GM21360 (cell line): Measurements from ENCODE around the gene ACAD8.
"Not testable (repeated sequence)": the region's sequence is repeated elsewhere in the genome, so short reads cannot be mapped to it uniquely, and the experiment has no call there.

ENCODE experiments used
- ATAC-seq: cut with Tn5 transposase; IDR thresholded peaks from one replicate; pipeline ENCODE4 v1.9.1; 2021; ENCODE audit warnings: mild to moderate bottlenecking, moderate library complexity; ENCODE audit not compliant: unreplicated experiment

The ACAD8 gene

DNA sequence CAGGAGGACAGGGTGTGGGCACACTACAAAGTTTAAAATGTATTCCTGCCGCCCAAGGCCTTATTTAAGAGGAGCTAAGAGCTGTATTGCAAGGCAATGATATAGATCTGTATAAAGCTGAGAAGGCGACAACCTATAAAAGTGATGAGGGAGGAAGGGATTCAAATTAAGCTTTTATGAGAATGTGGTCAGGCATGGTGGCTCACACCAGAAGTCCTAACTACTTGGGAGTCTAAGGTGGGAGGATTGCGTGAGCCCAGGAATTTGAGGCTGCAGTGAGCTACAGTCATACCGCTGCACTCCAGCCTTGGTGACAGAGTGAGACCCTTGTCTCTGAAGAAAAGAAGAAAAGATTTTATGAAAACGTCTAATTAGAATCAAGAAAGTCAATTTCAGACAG lies 13.1 kb downstream of the ACAD8 start:
- ATAC-seq: no peak

GRCh38 chr11:134266841-134267251 lies 13.5 kb downstream of the ACAD8 start:
- ATAC-seq: no peak

GRCh38 chr11:134267461-134267860 lies 14.1 kb downstream of the ACAD8 start:
- no peak for ATAC-seq

DNA sequence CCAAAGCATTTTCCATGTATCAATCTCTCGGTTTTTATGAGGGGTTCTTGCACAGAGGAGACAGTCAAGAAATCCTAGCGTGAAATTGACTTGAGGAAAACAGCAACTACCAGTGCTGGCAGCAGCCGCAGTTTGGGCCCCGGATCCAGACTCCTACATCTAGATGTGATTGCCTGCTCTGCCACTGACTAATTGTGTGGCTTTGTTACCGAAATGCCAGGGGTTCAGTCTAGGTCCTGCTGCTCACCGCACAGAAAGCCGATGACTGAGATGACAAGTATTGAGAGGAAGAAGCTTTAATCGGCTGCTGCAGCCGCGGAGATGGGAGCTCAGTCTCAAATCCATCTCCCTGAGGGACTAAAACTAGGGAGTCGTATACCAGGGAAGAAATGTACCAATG lies 14.6 kb downstream of the ACAD8 start:
- ATAC-seq: no peak

DNA sequence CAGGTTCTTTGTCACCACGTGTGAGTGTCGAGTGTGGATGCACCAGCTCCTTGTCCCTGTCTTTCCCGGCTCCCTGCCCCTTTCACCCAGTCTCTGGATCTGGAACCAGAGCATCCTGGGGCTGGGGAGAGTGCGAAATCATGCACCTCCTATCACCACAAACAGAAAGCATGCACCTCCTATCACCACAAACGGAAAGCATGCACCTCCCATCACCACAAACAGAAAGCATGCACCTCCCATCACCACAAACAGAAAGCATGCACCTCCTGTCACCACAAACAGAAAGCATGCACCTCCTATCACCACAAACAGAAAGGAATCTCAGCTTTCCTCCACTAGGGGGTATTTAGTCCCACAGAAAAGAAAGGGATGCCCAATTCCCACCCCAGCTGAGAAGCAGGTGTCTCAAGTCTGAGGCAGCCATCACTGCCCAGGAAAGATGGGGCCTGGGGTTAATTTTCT lies 16.9 kb downstream of the ACAD8 start:
- ATAC-seq: no peak

DNA sequence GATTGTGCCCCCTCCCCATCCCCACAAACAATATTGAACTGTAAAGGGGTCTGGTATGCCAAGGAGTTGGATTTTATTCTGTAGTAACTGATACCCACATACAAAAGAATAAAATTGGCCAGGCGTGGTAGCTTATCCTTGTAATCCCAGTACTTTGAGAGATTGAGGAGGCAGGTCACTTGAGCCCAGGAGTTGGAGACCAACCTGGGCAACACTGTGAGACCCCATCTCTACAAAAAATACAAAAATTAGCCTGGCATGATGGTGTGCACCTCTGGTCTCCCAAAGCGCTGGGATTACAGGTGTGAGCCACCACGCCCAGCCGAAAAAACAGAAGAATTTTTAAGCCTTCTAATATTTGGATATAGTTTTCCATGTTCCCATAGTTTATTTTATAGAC lies 18.6 kb downstream of the ACAD8 start:
- ATAC-seq: no peak

DNA sequence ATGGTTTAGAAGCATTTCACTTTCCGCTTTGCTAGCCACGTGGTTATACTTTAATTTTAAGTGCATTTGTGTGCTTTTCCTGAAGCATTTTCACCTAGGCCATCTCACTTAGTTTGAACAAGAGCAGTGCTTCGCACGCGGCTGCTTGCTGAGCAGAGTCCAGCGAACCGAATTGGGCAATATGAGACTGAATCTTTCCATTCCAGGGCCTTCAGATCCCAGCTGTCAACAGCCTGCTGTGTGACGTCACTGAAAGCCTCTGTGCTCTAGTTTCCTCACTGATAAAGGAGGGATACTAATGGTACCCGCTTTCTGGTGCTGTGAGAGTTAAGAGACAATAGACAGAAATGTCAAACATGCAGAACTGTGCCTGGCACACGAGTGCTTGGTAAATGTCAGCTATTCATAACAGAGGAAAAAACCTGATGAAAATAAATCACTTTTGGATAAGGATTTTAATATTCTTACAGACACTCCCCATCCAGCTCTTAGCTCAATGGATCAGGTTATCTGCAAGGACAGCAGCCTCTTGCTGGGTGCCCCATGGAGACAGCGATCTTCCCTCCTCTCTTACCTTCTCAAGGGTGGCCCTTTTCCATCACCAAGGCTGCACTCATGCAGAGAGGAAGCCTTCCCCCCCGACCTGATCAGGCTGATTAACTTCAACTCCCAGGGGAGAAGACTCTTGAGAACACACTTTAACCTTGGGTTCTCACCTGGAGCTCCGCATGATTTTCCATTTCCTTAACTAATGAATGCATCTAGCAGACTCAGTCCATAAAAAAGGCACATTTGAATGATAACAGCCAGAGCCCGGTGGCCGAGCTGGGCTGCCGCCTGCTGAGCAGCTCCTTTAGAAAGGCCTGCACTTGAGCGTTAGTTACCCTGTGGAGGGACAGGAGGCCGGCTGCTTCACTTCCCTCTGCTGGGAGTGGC lies 19.3 kb downstream of the ACAD8 start:
- ATAC-seq: no peak

GRCh38 chr11:134273317-134273712 lies 19.9 kb downstream of the ACAD8 start:
- no peak for ATAC-seq

GRCh38 chr11:134275188-134275533 lies 21.8 kb downstream of the ACAD8 start:
- ATAC-seq: no peak

DNA sequence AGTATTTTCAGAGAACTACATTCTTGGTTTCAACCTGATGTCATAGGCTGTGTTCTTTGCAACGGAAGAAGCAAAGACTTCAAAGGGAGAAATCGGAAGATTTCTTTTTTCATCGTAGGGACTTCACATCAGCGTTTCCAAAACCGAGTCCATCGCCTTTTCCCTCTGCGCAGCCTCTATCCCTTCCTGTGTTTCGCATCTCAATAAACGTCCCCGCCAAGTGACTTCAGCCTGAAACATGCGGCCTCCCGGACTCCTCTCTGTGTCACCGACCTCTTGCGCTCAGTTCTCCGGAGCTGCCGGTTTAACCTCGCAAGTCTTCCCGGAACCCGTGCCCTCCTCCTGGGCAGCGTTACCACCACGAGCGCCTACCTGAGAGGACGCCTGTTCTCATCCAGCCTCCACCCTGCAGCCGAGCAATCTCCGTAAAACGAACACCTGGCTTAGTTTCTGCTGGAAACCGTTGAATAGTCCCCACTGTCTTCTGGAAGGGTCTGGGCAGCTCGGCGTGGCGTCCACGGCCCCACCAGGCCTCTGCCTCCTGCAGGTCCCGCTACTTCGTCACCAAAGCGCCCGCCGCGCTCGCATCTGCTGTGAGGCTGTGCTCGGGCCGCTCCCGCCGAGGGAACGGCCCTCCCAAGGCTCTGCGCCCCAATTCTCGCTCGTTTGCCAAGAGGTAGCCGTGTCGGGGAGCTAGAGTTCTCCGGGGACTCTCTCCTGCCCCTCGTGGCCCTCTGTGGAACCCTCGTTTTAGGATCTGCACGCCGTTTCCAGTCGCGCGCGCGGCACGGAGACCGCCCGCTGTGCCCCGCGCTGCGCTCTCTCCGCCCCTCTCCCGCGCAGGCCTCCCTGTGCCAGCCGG lies 22.4 kb downstream of the ACAD8 start, which contains the start of gene GLB1L3:
GLB1L3 (plus strand) TSS at position 846 of the 862 bp plus-strand sequence. CDS start 362 bp downstream, outside the sequence.
- peak; percentile 74 for ATAC-seq

DNA sequence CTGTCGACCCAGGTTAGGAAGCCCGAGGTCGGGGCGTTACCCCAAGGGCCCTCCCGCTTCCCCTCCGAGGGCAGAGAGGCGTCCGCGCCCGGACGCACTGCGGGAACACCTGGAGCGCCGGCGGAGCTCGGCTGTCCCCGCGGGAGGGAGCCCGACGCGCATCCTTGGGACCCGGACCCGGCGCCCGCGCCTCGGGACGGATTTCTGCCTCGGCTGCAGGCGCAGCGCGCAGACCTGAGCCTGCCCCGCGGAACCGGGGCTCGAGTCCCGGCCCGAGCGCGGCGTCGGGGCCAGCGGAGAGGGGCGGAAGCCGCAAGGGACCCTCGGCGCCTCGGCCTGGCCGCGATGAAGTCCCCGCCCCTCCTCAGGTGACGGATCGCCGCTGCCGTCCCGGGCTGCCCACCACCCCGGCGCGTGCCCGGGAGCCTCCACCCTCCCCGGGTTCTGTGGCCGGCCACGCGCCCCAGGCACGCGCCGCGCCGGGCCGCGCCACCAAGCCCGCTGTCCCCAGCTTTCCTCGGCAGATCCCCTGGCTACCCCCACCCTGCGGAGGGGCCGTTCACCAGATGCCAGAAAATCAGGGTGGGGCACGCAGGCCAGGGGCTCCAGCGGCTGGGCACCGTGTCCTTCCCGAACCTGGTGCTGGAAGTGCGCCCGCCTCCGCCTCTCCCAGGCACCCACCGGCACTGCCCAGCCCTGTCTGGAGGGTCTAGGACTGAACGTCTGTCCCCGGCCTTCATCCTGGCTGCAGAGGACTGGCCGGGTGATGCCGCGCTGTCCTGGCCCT lies 23.2 kb downstream of the ACAD8 start:
- ATAC-seq: peak; percentile 16

DNA sequence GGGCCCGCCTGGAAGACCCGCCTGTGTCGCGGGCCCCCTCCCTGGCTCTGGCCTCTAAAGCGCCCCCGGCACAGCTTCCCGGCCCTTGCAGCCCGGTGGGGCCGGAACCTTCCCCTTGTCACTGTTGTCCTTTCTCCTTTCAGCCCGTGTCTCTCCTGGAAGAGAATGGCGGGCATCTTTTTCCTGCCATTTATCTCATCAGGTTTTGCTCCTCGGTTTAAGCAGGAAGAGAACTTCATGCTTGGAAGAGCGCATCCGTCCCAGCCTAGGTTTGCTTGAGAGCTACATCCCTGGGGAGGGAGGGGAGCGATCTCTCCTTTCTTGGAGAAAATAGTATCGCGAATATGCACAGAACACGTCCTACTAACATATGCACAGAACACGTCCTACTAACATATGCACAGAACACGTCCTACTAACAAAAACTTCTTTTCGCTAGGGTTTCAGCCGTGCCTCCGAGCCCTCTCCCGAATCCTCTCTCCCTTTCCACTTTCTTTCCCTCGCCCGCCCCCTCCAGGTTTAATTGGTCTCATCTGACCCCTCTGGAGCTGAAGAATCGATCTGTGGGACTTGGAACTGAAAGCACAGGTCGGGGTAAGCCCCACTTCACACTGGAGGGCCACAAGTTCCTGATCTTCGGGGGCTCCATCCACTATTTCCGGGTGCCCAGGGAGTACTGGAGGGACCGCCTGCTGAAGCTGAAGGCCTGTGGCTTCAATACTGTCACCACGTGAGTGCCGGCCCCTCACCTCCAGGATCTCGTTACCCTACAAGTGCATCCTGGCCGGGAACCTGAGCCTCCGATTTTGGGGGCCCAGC lies 24.0 kb downstream of the ACAD8 start:
- ATAC-seq: no peak

DNA sequence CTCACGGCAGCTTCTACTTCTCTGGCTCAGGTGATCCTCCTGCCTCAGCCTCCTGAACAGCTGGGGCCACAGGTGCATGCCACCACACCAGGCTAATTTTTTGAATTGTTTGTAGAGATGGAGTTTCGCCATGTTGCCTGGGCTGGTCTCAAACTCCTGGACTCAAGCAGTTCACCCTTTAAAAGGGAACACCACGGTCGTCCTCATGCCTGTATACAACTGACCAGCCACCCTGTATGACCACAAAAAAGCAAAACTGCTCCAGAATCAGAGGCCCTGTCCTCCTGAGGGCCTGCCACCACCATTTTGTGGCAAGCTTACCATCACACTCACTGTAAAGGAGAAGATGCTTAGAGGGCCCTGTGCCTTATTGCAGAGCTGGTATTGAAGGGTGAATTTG lies 25.0 kb downstream of the ACAD8 start:
- ATAC-seq: no peak

- ATAC-seq: not testable (repeated sequence)
Measured at GRCh38 chr11:134281635-134282034, 28.3 kb downstream of the ACAD8 start.

- ATAC-seq: no peak
Measured at GRCh38 chr11:134282121-134283045, 29.0 kb downstream of the ACAD8 start.

DNA sequence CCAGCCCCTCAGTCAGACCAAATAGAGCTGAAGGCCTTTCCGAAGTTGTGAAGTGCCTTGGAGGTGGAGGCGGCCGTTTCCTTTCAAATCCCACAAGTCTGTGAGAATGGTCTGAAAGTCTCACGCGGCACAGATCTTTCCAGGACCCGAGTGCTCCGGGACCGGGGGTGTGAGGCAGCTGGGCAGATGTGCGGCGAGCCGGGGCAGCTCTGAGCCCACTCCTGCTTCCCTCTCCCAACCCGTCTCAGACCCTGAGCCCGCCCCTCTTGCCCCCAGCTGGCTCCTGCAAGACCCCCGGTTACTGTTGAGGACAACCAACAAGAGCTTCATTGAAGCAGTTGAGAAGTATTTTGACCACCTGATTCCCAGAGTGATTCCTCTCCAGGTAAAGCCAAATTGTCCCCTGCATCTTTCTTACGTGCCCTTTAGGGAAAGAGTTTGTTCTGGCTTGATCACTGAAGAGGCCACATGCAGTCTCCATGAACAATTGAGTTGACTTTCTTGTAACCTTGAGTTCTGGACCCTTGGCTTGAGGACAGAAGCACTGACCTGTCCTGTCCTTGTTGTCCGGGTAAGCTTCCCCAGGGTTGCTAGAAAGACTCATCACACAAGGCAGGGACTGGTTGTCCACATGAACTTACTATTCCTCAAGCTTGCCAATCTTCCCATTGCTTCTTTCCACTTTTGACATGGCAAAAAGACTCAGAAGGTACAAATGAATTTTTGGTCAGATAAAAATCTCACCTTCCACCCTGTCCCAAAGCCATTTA lies 30.3 kb downstream of the ACAD8 start:
- no peak for ATAC-seq

GRCh38 chr11:134284349-134284748 lies 31.0 kb downstream of the ACAD8 start:
- ATAC-seq: not testable (repeated sequence)

DNA sequence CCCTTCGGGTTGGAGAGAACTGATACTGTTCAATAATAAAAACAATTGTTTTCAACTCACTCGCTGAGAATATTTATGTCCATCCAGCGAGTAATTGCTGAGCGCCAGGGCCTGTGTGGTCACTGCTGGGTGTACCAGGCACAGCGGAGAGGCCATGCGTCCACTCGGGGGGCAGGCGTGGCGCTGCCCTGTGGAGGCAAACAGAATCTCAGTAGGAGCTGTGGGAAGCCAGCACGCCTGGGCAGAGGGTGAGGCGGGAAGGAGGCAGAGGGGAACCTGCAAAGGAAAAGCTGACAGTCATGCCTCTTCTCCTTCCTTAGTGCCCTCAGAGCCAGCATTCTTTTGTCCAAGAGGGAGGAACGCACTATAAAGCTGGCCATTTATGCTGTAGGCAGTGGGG lies 34.2 kb downstream of the ACAD8 start:
- no peak for ATAC-seq
